HCT116 (cell line): ENCODE results near the gene ETF1. TPM values are rescaled to one million over a fixed set of nuclear protein-coding genes. Genes with fewer than 3 reads are reported as not detected.

Source experiments
- ATAC-seq: fragments of 200-7000 bp; cut with Tn5 transposase; 2 replicates; pipeline ENCODE4 v1.9.1; 2020; ENCODE audit warnings: mild to moderate bottlenecking, moderate library complexity
- BruUV-seq: library from RNA; stranded (reverse); fragments of 400-500 nt; replicated peaks from 2 replicates; lab custom pipeline; 2021; lab: Mats Ljungman, UMichigan
- CTCF ChIA-PET: fragments of 300-600 bp; sonication (Branson Sonifier 250); formaldehyde crosslinking; loops from one replicate; lab custom pipeline; 2021; ENCODE audit warnings: antibody characterized with exemption; lab: Charles Lee
- POLR2A ChIA-PET: fragments of 300-600, 350-600 bp; sonication (Branson Sonifier 250); formaldehyde crosslinking; loops from one replicate; lab custom pipeline; 2021; ENCODE audit warnings: antibody characterized with exemption; lab: Charles Lee
- RAD21 ChIA-PET, 2 experiments: fragments of 300-600 bp; sonication (Branson Sonifier 250); formaldehyde crosslinking; loops; one replicate each; lab custom pipeline; 2023; ENCODE audit warnings: low total read pairs in 2 of 2; ENCODE audit not compliant: uncharacterized antibody in 2 of 2, unreplicated experiment in 2 of 2, low non-redundant PET in 1 of 2; lab: Charles Lee
- DNase-seq: peaks from one replicate; pipeline ENCODE4 v3.0.0-alpha.2; 2010; ENCODE audit warnings: low read depth, low spot score
- H2AFZ ChIP-seq: fragments of 200-600 bp; shearing (Covaris generic), sonication (generic); 2 replicates; pipeline ENCODE4 v1.6.1; 2017; ENCODE audit warnings: low read depth, mixed run types, mixed read lengths, antibody characterized with exemption, low read length; ENCODE audit not compliant: poor library complexity, severe bottlenecking
- H3K27ac ChIP-seq: 2 replicates; pipeline ENCODE4 v1.5.1; 2012; ENCODE audit warnings: low read depth, low read length
- H3K27me3 ChIP-seq: fragments of 200-600 bp; sonication (generic); 2 replicates; pipeline ENCODE4 v1.6.1; 2016; ENCODE audit warnings: mixed run types, low read length, mixed read lengths; ENCODE audit not compliant: insufficient read depth
- H3K36me3 ChIP-seq, 2 experiments: fragments of 200-500 bp in 1 of 2; fragments of 200-600 bp in 1 of 2; sonication (Bioruptor generic) in 1 of 2; sonication (generic) in 1 of 2; 2 replicates each; pipeline versions ENCODE4 v1.5.1 to v1.6.1; 2014 to 2016; ENCODE audit warnings: low read length in 2 of 2, inconsistent platforms in 1 of 2, mixed read lengths in 1 of 2, mixed run types in 1 of 2; ENCODE audit not compliant: insufficient read depth in 2 of 2, control insufficient read depth in 1 of 2
- H3K4me1 ChIP-seq, 2 experiments: fragments of 200-600 bp in 1 of 2; sonication (generic) in 1 of 2; 2 replicates each; pipeline versions ENCODE4 v1.5.1 to v1.6.1; 2012 to 2017; ENCODE audit warnings: low read length in 2 of 2, inconsistent platforms in 1 of 2, mild to moderate bottlenecking in 1 of 2, mixed read lengths in 1 of 2, mixed run types in 1 of 2, moderate library complexity in 1 of 2; ENCODE audit not compliant: insufficient read depth in 2 of 2, control insufficient read depth in 1 of 2
- H3K4me2 ChIP-seq: fragments of 200-600 bp; sonication (generic); 2 replicates; pipeline ENCODE4 v1.6.1; 2017; ENCODE audit warnings: mixed run types, low read length, mixed read lengths
- H3K4me3 ChIP-seq, 2 experiments: fragments of 200-600 bp in 1 of 2; sonication (generic) in 1 of 2; replicated peaks in 1 of 2; 2 replicates each; pipeline ENCODE4 v1.5.1; 2011 to 2016; ENCODE audit warnings: low read length in 2 of 2, control low read depth in 1 of 2, low read depth in 1 of 2, mild to moderate bottlenecking in 1 of 2, mixed read lengths in 1 of 2, mixed run types in 1 of 2
- H3K79me2 ChIP-seq: fragments of 200-600 bp; sonication (generic); 2 replicates; pipeline ENCODE4 v1.6.1; 2017; ENCODE audit warnings: mild to moderate bottlenecking, mixed run types, low read length, moderate library complexity, mixed read lengths; ENCODE audit not compliant: insufficient read depth
- H3K9ac ChIP-seq: fragments of 200-600 bp; sonication (generic); 2 replicates; pipeline ENCODE4 v1.6.1; 2016; ENCODE audit warnings: low read length, mixed read lengths
- H3K9me2 ChIP-seq: fragments of 200-600 bp; sonication (generic), shearing (Covaris generic); 2 replicates; pipeline ENCODE4 v1.6.1; 2017; ENCODE audit warnings: mixed run types, mild to moderate bottlenecking, moderate library complexity; ENCODE audit not compliant: insufficient read depth
- H3K9me3 ChIP-seq, 2 experiments: fragments of 200-500 bp in 1 of 2; fragments of 200-600 bp in 1 of 2; sonication (Bioruptor generic) in 1 of 2; sonication (generic) in 1 of 2; 2 replicates each; pipeline ENCODE4 v1.6.1; 2014 to 2017; ENCODE audit warnings: low read length in 2 of 2, mixed read lengths in 2 of 2, inconsistent platforms in 1 of 2, low read depth in 1 of 2, mild to moderate bottlenecking in 1 of 2, mixed run types in 1 of 2, moderate library complexity in 1 of 2; ENCODE audit not compliant: control insufficient read depth in 1 of 2, insufficient read depth in 1 of 2
- H4K20me1 ChIP-seq: fragments of 200-600 bp; sonication (generic), shearing (Covaris generic); 2 replicates; pipeline ENCODE4 v1.6.1; 2017; ENCODE audit warnings: mixed run types, mild to moderate bottlenecking, moderate library complexity; ENCODE audit not compliant: insufficient read depth
- ATF3 ChIP-seq: IDR thresholded peaks from 2 replicates; pipeline ENCODE4 v1.6.1; 2012
- CBX3 ChIP-seq: IDR thresholded peaks from 2 replicates; pipeline ENCODE4 v1.6.1; 2012; ENCODE audit warnings: low read depth
- EGR1 ChIP-seq: IDR thresholded peaks from 2 replicates; pipeline ENCODE4 v1.6.1; 2012; ENCODE audit warnings: low read depth
- POLR2A ChIP-seq: IDR thresholded peaks from 2 replicates; pipeline ENCODE4 v1.7.0; 2011; ENCODE audit warnings: borderline replicate concordance; ENCODE audit not compliant: insufficient read depth, insufficient read length; ENCODE audit errors: extremely low read depth
- POLR2AphosphoS5 ChIP-seq: IDR thresholded peaks from 2 replicates; pipeline ENCODE4 v1.6.1; 2011; ENCODE audit warnings: mild to moderate bottlenecking, low read depth, low read length, moderate library complexity
- RAD21 ChIP-seq: IDR thresholded peaks from 2 replicates; pipeline ENCODE4 v1.6.1; 2012; ENCODE audit warnings: low read depth, mild to moderate bottlenecking
- REST ChIP-seq: IDR thresholded peaks from 2 replicates; pipeline ENCODE4 v1.6.1; 2012; ENCODE audit warnings: low read depth
- SP1 ChIP-seq: IDR thresholded peaks from 2 replicates; pipeline ENCODE4 v1.6.1; 2012; ENCODE audit warnings: low read depth
- SRF ChIP-seq: IDR thresholded peaks from 2 replicates; pipeline ENCODE4 v1.6.1; 2012; ENCODE audit warnings: low read depth
- TCF7L2 ChIP-seq: IDR thresholded peaks from 2 replicates; pipeline ENCODE4 v1.7.0; 2011; ENCODE audit warnings: borderline replicate concordance, inconsistent platforms; ENCODE audit not compliant: insufficient read depth, insufficient read length; ENCODE audit errors: extremely low read depth
- ZBTB33 ChIP-seq: IDR thresholded peaks from 2 replicates; pipeline ENCODE4 v1.6.1; 2011; ENCODE audit warnings: mild to moderate bottlenecking, low read length, moderate library complexity; ENCODE audit not compliant: insufficient replicate concordance; ENCODE audit errors: extremely low read depth
- ZFX ChIP-seq: fragments of 450-650 bp; IDR thresholded peaks from 2 replicates; pipeline ENCODE4 v1.6.1; 2017
- intact Hi-C: fragments of 100-400 bp; cut with micrococcal nuclease; formaldehyde crosslinking; loops from 2 replicates; pipeline ENCODE4 v1.10.0; 2022
- total RNA-seq: library from RNA; stranded (reverse); gene quantifications from one replicate; pipeline ENCODE4 v1.2.1, GENCODE V29; 2021; ENCODE audit not compliant: unreplicated experiment

Gene ETF1
- total RNA-seq, 1 experiment from 2014 or later: 178 TPM

- TSS peak; percentile 82 for BruUV-seq
- RAD21 ChIA-PET: no interaction called here
- peak overlapping the region; percentile 60; the same call in 1 of the 2 replicates for H3K27ac ChIP-seq
- POLR2A ChIA-PET: interaction anchor here (1.1 to 1.2 kb wide), 2 partner anchors 27 kb away, joined by 5 to 7 read pairs; partner anchors contain the start of gene EGR1
- no peaks in the 10 kb centered on the region for H3K36me3 ChIP-seq
- no peaks in the 10 kb centered on the region for H3K79me2 ChIP-seq
- ATAC-seq (peak; percentile 96), DNase-seq (peak; percentile 60)
- no peaks in the 10 kb centered on the region for H3K9me3 ChIP-seq
- peak overlapping the region; percentile 54 to 56 for H3K4me3 ChIP-seq
- CTCF ChIA-PET: no interaction called here
- intact Hi-C loops: no loop called here
- H3K4me1 ChIP-seq: peaks cover 20 to 49% of the 10 kb centered on the region in 2 experiments
- H3K9ac ChIP-seq: peak overlapping the region; percentile 64
- H3K9me2 ChIP-seq: no peaks in the 10 kb centered on the region
- H3K27me3 ChIP-seq: no peaks in the 10 kb centered on the region
- H2AFZ ChIP-seq: no peak overlapping the region
- no peaks in the 10 kb centered on the region for H4K20me1 ChIP-seq
- peak overlapping the region; percentile 77 for H3K4me2 ChIP-seq
- TF ChIP-seq POLR2AphosphoS5 (peak; percentile 63), ATF3 (no peak), EGR1 (peak; percentile 58; the same call in 1 of the 2 replicates), TCF7L2 (no peak), POLR2A (peak; percentile 20), CBX3 (no peak), ZBTB33 (no peak), RAD21 (no peak), REST (no peak), SRF (peak; percentile 99), ZFX (peak; percentile 57; the same call in 1 of the 2 replicates), SP1 (peak; percentile 40; the same call in 1 of the 2 replicates)
These were observed 51.1 kb downstream of the ETF1 start for GRCh38 chr5:138491669-138492559.
